SK-N-SH treated with all-trans-retinoic acid at 6 μM for 48 hours (cell line): Measurements from ENCODE around the gene ADAMTS2.

Source experiments
- ATAC-seq: fragments of 200-7000 bp; cut with Tn5 transposase; 3 replicates; pipeline ENCODE4 v1.9.1; 2020; ENCODE audit warnings: mild to moderate bottlenecking, moderate library complexity
- BACH2 ChIP-seq: fragments of 250-450 bp; sonication (Bioruptor Pico); IDR thresholded peaks from 2 replicates; pipeline ENCODE4 v1.9.0; 2021; ENCODE audit warnings: mild to moderate bottlenecking, borderline replicate concordance
- CREB5 ChIP-seq: fragments of 250-450 bp; sonication (Bioruptor Pico); IDR thresholded peaks from 2 replicates; pipeline ENCODE4 v1.5.1; 2020; ENCODE audit warnings: low read depth, mild to moderate bottlenecking, moderate library complexity
- CSDC2 ChIP-seq: fragments of 250-450 bp; sonication (Bioruptor Pico); IDR thresholded peaks from 2 replicates; pipeline ENCODE4 v1.5.0; 2020; ENCODE audit warnings: mild to moderate bottlenecking, moderate library complexity
- ESRRG ChIP-seq: fragments of 250-450 bp; sonication (Bioruptor Pico); IDR thresholded peaks from 2 replicates; pipeline ENCODE4 v1.6.1; 2021; ENCODE audit warnings: mild to moderate bottlenecking
- GLIS3 ChIP-seq: fragments of 250-450 bp; sonication (Bioruptor Pico); IDR thresholded peaks from 2 replicates; pipeline ENCODE4 v1.5.0; 2020; ENCODE audit warnings: mild to moderate bottlenecking, moderate library complexity
- ISL1 ChIP-seq: fragments of 250-450 bp; sonication (Bioruptor Pico); IDR thresholded peaks from 2 replicates; pipeline ENCODE4 v2.1.2; 2022; ENCODE audit warnings: mild to moderate bottlenecking, moderate library complexity
- OSR1 ChIP-seq: fragments of 250-450 bp; sonication (Bioruptor Pico); IDR thresholded peaks from 2 replicates; pipeline ENCODE4 v1.8.0; 2022; ENCODE audit warnings: moderate library complexity, mild to moderate bottlenecking, inconsistent platforms
- PPARA ChIP-seq: fragments of 250-450 bp; sonication (Bioruptor Pico); IDR thresholded peaks from 2 replicates; pipeline ENCODE4 v1.5.0; 2020; ENCODE audit warnings: mild to moderate bottlenecking, borderline replicate concordance
- RARB ChIP-seq: fragments of 250-450 bp; sonication (Bioruptor Pico); IDR thresholded peaks from 2 replicates; pipeline ENCODE4 v1.8.0; 2021; ENCODE audit warnings: mild to moderate bottlenecking, moderate library complexity
- SNAI2 ChIP-seq: fragments of 250-450 bp; sonication (Bioruptor Pico); IDR thresholded peaks from 2 replicates; pipeline ENCODE4 v1.5.0; 2020; ENCODE audit warnings: mild to moderate bottlenecking, moderate library complexity
- TOX ChIP-seq: fragments of 250-450 bp; sonication (Bioruptor Pico); IDR thresholded peaks from 2 replicates; pipeline ENCODE4 v1.8.0; 2021; ENCODE audit warnings: mild to moderate bottlenecking, moderate library complexity, borderline replicate concordance
- ZC3H10 ChIP-seq: fragments of 250-450 bp; sonication (Bioruptor Pico); IDR thresholded peaks from 2 replicates; pipeline ENCODE4 v1.5.1; 2021; ENCODE audit warnings: mild to moderate bottlenecking, moderate library complexity
- ZFP3 ChIP-seq: fragments of 250-450 bp; sonication (Bioruptor Pico); IDR thresholded peaks from 2 replicates; pipeline ENCODE4 v1.5.0; 2020; ENCODE audit warnings: mild to moderate bottlenecking, moderate library complexity
- ZNF565 ChIP-seq: fragments of 450-650 bp; formaldehyde crosslinking; conservative IDR thresholded peaks from 2 replicates; pipeline ENCODE4 v1.5.0; 2020; ENCODE audit warnings: low read depth, mild to moderate bottlenecking, moderate library complexity
- TF ChIP-seq, protein P1 (sequence below): fragments of 250-450 bp; sonication (Bioruptor Pico); IDR thresholded peaks from 2 replicates; pipeline ENCODE4 v1.8.0; 2020; ENCODE audit warnings: mild to moderate bottlenecking, moderate library complexity, borderline replicate concordance
- TF ChIP-seq, protein P2 (sequence below): fragments of 250-450 bp; sonication (Bioruptor Pico); IDR thresholded peaks from 2 replicates; pipeline ENCODE4 v1.8.0; 2021; ENCODE audit warnings: low read depth, mild to moderate bottlenecking, moderate library complexity, borderline replicate concordance
- TF ChIP-seq, protein P3 (sequence below): fragments of 250-450 bp; sonication (Bioruptor Pico); IDR thresholded peaks from 2 replicates; pipeline ENCODE4 v1.5.1; 2021; ENCODE audit warnings: mild to moderate bottlenecking, moderate library complexity

Gene ADAMTS2

DNA sequence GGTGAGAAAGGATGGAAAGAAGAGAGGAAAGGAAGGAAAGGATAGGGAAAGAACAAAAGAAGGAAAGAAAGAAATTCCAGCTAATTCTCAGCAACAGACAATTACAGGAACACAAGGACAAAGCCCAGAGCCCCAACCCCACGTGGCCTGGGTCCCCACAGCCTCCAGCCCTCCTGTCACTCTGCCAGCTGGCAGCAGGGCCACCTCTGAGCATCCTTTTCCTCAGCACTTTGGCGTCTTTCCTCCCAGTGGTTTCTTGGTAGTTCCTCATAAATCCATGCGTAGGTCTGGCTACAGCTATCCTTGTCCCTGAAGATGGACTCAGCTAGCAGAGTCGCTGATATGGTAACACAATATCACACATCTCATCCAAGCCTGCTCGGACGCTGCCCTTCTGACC lies 28.3 kb downstream of the ADAMTS2 start:
- no peak for TF ChIP-seq TOX (CRISPR knock-in tag)
- TF ChIP-seq CSDC2 (CRISPR knock-in tag) = no peak
- TF ChIP-seq RARB (CRISPR knock-in tag) = no peak
- TF ChIP-seq SNAI2 (CRISPR knock-in tag) = no peak
- TF ChIP-seq, protein P1, sequence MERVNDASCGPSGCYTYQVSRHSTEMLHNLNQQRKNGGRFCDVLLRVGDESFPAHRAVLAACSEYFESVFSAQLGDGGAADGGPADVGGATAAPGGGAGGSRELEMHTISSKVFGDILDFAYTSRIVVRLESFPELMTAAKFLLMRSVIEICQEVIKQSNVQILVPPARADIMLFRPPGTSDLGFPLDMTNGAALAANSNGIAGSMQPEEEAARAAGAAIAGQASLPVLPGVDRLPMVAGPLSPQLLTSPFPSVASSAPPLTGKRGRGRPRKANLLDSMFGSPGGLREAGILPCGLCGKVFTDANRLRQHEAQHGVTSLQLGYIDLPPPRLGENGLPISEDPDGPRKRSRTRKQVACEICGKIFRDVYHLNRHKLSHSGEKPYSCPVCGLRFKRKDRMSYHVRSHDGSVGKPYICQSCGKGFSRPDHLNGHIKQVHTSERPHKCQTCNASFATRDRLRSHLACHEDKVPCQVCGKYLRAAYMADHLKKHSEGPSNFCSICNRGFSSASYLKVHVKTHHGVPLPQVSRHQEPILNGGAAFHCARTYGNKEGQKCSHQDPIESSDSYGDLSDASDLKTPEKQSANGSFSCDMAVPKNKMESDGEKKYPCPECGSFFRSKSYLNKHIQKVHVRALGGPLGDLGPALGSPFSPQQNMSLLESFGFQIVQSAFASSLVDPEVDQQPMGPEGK (CRISPR knock-in tag) = no peak
- no peak for TF ChIP-seq ESRRG
- TF ChIP-seq, protein P2, sequence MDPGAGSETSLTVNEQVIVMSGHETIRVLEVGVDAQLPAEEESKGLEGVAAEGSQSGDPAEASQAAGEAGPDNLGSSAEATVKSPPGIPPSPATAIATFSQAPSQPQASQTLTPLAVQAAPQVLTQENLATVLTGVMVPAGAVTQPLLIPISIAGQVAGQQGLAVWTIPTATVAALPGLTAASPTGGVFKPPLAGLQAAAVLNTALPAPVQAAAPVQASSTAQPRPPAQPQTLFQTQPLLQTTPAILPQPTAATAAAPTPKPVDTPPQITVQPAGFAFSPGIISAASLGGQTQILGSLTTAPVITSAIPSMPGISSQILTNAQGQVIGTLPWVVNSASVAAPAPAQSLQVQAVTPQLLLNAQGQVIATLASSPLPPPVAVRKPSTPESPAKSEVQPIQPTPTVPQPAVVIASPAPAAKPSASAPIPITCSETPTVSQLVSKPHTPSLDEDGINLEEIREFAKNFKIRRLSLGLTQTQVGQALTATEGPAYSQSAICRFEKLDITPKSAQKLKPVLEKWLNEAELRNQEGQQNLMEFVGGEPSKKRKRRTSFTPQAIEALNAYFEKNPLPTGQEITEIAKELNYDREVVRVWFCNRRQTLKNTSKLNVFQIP (CRISPR knock-in tag) = no peak
- TF ChIP-seq CREB5 (CRISPR knock-in tag) = no peak
- no peak for TF ChIP-seq BACH2 (CRISPR knock-in tag)
- no peak for TF ChIP-seq ZNF565 (CRISPR knock-in tag)
- ATAC-seq = no peak

- ATAC-seq = no peak
- TF ChIP-seq TOX (CRISPR knock-in tag) (no peak), ZNF565 (CRISPR knock-in tag) (no peak), ZC3H10 (CRISPR knock-in tag) (no peak), CREB5 (CRISPR knock-in tag) (no peak), ZFP3 (no peak), GLIS3 (CRISPR knock-in tag) (no peak)
- TF ChIP-seq, protein P3, sequence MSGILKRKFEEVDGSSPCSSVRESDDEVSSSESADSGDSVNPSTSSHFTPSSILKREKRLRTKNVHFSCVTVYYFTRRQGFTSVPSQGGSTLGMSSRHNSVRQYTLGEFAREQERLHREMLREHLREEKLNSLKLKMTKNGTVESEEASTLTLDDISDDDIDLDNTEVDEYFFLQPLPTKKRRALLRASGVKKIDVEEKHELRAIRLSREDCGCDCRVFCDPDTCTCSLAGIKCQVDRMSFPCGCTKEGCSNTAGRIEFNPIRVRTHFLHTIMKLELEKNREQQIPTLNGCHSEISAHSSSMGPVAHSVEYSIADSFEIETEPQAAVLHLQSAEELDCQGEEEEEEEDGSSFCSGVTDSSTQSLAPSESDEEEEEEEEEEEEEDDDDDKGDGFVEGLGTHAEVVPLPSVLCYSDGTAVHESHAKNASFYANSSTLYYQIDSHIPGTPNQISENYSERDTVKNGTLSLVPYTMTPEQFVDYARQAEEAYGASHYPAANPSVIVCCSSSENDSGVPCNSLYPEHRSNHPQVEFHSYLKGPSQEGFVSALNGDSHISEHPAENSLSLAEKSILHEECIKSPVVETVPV (CRISPR knock-in tag) = no peak
- TF ChIP-seq, all 23 proteins: peak for 0
These were observed 29.1 kb downstream of the ADAMTS2 start for GRCh38 chr5:179316111-179316551.

DNA sequence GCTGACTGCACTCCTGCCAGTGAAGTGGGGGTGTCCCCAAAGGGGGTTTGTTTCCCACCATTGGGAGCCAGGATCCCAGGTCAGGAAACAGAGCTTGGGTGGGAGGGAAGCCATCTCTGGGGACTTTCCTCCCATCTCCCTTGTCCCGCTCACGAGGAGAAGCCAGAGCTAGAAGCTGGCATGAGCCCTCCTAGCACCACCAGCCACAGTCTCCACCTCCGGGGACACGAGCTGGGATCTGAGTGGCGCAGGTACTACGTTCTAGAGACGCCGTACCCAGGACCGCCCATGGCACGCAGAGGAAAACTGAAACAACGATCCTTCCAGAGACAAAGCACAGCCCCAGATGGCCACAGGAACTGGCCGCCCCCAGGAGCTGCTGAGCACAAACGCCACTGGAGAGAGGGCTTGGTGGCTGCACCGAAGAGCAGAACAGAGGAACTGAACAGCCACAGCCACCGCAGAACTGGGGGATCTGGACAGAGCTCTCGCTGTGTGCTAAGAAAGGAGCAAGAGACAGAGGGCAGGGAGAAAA lies 29.8 kb downstream of the ADAMTS2 start:
- TF ChIP-seq PPARA (CRISPR knock-in tag) (no peak), ESRRG (no peak), BACH2 (CRISPR knock-in tag) (no peak), TOX (CRISPR knock-in tag) (no peak), ISL1 (CRISPR knock-in tag) (no peak), ZNF565 (CRISPR knock-in tag) (no peak), SNAI2 (CRISPR knock-in tag) (no peak), ZC3H10 (CRISPR knock-in tag) (no peak), CSDC2 (CRISPR knock-in tag) (no peak), OSR1 (no peak), RARB (CRISPR knock-in tag) (no peak), CREB5 (CRISPR knock-in tag) (no peak)
- TF ChIP-seq, protein P1 (CRISPR knock-in tag) = no peak
- TF ChIP-seq, protein P3 (CRISPR knock-in tag) = no peak
- TF ChIP-seq, protein P2 (CRISPR knock-in tag) = no peak
- ATAC-seq = no peak
